HepG2 (cell line): Measurements from ENCODE around the gene SLC27A1. TPM values are rescaled to one million over a fixed set of nuclear protein-coding genes. Genes with fewer than 3 reads are reported as not detected.
A peak's percentile ranks its signal among the peaks of the same experiment; 100 is the strongest.

Experiments used
- ARID2 ChIP-seq: sonication (generic); formaldehyde crosslinking; IDR thresholded peaks from 2 replicates; pipeline ENCODE4 v1.8.1; 2022; ENCODE audit warnings: mild to moderate bottlenecking, missing genetic modification reagents, borderline replicate concordance
- ATAD3A ChIP-seq: sonication (generic); formaldehyde crosslinking; IDR thresholded peaks from 2 replicates; pipeline ENCODE4 v1.4.0; 2020; ENCODE audit warnings: missing genetic modification reagents
- GMEB1 ChIP-seq: sonication (generic); formaldehyde crosslinking; IDR thresholded peaks from 2 replicates; pipeline ENCODE4 v1.5.1; 2020; ENCODE audit warnings: missing genetic modification reagents, mild to moderate bottlenecking, borderline replicate concordance
- KDM2A ChIP-seq: sonication (generic); formaldehyde crosslinking; IDR thresholded peaks from 2 replicates; pipeline ENCODE4 v1.4.0; 2020; ENCODE audit warnings: low read depth, missing genetic modification reagents, borderline replicate concordance
- KLF16 ChIP-seq, 2 experiments: sonication (generic) in 1 of 2; formaldehyde crosslinking in 1 of 2; IDR thresholded peaks; 2 replicates each; pipeline versions ENCODE4 v1.6.1 to v1.8.0; 2016 to 2023; ENCODE audit warnings: missing genetic modification reagents in 2 of 2, missing compliant biosample characterization in 1 of 2
- MAFG ChIP-seq: sonication (generic); formaldehyde crosslinking; IDR thresholded peaks from 2 replicates; pipeline ENCODE4 v1.5.1; 2020; ENCODE audit warnings: mild to moderate bottlenecking, missing genetic modification reagents
- MED8 ChIP-seq: sonication (generic); formaldehyde crosslinking; IDR thresholded peaks from 2 replicates; pipeline ENCODE4 v1.8.1; 2023; ENCODE audit warnings: mild to moderate bottlenecking, missing genetic modification reagents; ENCODE audit not compliant: insufficient replicate concordance
- PLRG1 ChIP-seq: fragments of 450-650 bp; conservative IDR thresholded peaks from 2 replicates; pipeline ENCODE4 v1.6.1; 2016
- PRPF4 ChIP-seq: fragments of 200-400 bp; formaldehyde crosslinking; IDR thresholded peaks from 2 replicates; pipeline ENCODE4 v1.6.1; 2016; ENCODE audit warnings: low read length, low read depth; ENCODE audit not compliant: poor library complexity, severe bottlenecking
- SNAPC4 ChIP-seq: sonication (generic); formaldehyde crosslinking; IDR thresholded peaks from 2 replicates; pipeline ENCODE4 v1.4.0; 2020; ENCODE audit warnings: mild to moderate bottlenecking, missing genetic modification reagents
- TAF15 ChIP-seq: fragments of 200-400 bp; formaldehyde crosslinking; IDR thresholded peaks from one replicate; pipeline ENCODE4 v1.6.1; 2018; ENCODE audit warnings: mild to moderate bottlenecking, low read depth, low read length; ENCODE audit not compliant: poor library complexity, severe bottlenecking
- U2AF2 ChIP-seq: fragments of 200-400 bp; formaldehyde crosslinking; IDR thresholded peaks from 2 replicates; pipeline ENCODE4 v1.6.1; 2017; ENCODE audit warnings: low read depth, mild to moderate bottlenecking, low read length
- YY1 ChIP-seq: IDR thresholded peaks from 2 replicates; pipeline ENCODE4 v1.6.1; 2011; ENCODE audit warnings: low read length, low read depth, moderate library complexity, mild to moderate bottlenecking; ENCODE audit not compliant: insufficient read depth, insufficient replicate concordance
- ZBTB38 ChIP-seq: sonication (generic); formaldehyde crosslinking; IDR thresholded peaks from 2 replicates; pipeline ENCODE4 v1.5.1; 2020; ENCODE audit warnings: mild to moderate bottlenecking, missing genetic modification reagents
- ZKSCAN5 ChIP-seq: sonication (generic); formaldehyde crosslinking; IDR thresholded peaks from 2 replicates; pipeline ENCODE4 v1.5.1; 2020; ENCODE audit warnings: mild to moderate bottlenecking, missing genetic modification reagents
- ZNF331 ChIP-seq: sonication (generic); formaldehyde crosslinking; IDR thresholded peaks from 2 replicates; pipeline ENCODE4 v1.4.0; 2020; ENCODE audit warnings: missing genetic modification reagents
- ZNF430 ChIP-seq: sonication (generic); formaldehyde crosslinking; IDR thresholded peaks from 2 replicates; pipeline ENCODE4 v1.9.0; 2021; ENCODE audit warnings: mild to moderate bottlenecking, missing genetic modification reagents
- ZNF431 ChIP-seq: sonication (generic); formaldehyde crosslinking; IDR thresholded peaks from 2 replicates; pipeline ENCODE4 v1.9.0; 2022; ENCODE audit warnings: missing genetic modification reagents, low read depth, mild to moderate bottlenecking, borderline replicate concordance
- ZNF501 ChIP-seq: sonication (generic); formaldehyde crosslinking; IDR thresholded peaks from 2 replicates; pipeline ENCODE4 v1.5.1; 2020; ENCODE audit warnings: mild to moderate bottlenecking, moderate library complexity, missing genetic modification reagents
- ZNF547 ChIP-seq: sonication (generic); formaldehyde crosslinking; IDR thresholded peaks from 2 replicates; pipeline ENCODE4 v1.5.1; 2020; ENCODE audit warnings: mild to moderate bottlenecking, missing genetic modification reagents
- ZNF670 ChIP-seq: sonication (generic); formaldehyde crosslinking; IDR thresholded peaks from 2 replicates; pipeline ENCODE4 v1.8.0; 2022; ENCODE audit warnings: mild to moderate bottlenecking, missing genetic modification reagents, borderline replicate concordance
- polyA plus RNA-seq, 8 experiments: library from polyadenylated mRNA; depleted of rRNA in 3 of 8; stranded (reverse) in 7 of 8; unstranded in 1 of 8; fragments of >200 nt; fragmentation: Illumina TruSeq in 4 of 8; extraction: Trizol in 4 of 8; gene quantifications; 2 replicates each; pipeline versions ENCODE4 v1.2.1 to v1.2.3, GENCODE V29; 2011 to 2016; ENCODE audit warnings: low read depth in 4 of 8, missing spikeins in 1 of 8, mixed read lengths in 1 of 8; ENCODE audit not compliant: insufficient read depth in 1 of 8
- total RNA-seq, 5 experiments: library from RNA; depleted of rRNA; stranded (reverse); fragments of >200 nt; fragmentation: Illumina TruSeq; extraction: Trizol; gene quantifications; 2 replicates each; pipeline ENCODE4 v1.2.3, GENCODE V29; 2016; ENCODE audit warnings: low read depth in 1 of 5

The SLC27A1 gene
- total and polyA plus RNA-seq, 2 of the 13 experiments (the other 11 are each of a cell fraction or from before 2014, with no cell fraction given): 4.1 to 8.8 TPM

DNA sequence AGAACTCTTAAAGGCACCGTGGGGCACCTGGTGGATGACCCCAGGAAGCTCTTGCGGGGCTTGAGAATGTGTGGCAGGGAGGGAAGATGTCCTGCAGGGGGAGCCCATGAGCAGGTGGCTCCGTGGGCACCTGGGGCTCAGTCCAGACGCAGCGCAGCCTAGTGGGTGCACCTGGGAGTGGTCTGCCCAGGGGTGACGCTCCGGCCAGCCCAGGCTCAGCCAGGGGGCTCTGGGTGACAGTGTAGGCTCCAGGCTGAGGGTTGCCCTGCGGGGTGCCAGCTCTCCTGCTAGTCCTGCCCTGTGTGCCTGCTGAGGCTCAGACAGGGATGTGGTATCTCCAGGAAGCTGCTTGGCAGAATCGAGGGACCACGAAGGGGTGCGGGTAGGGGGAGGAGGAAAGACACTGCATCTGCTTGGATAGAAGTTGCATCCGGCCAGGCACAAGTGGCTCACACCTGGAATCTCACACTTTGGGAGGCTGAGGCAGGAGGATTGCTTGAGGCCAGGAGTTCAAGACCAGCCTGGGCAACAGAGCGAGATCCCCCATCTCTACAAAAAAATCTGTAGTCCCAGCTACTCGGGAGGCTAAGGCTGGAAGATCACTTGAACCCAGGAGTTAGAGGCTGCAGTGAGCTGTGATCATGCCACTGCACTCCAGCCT, 26.1 kb downstream of the SLC27A1 start (continued):
- TF ChIP-seq SNAPC4 (CRISPR knock-in tag): no peak
- TF ChIP-seq YY1: peak; percentile 58
- TF ChIP-seq GMEB1 (CRISPR knock-in tag): 0 out of 2 replicates have a peak, but pooled peaks have one; percentile 23
- 0 out of 4 replicates have a peak, but pooled peaks of 1 of the 2 experiments have one; percentile 30 for TF ChIP-seq KLF16 (CRISPR knock-in tag; IDR thresholded peaks at IDR 0.05)
- no peak for TF ChIP-seq ZKSCAN5 (CRISPR knock-in tag)
- TF ChIP-seq PLRG1: no peak
- TF ChIP-seq ARID2 (CRISPR knock-in tag): no peak
- TF ChIP-seq ZBTB38 (CRISPR knock-in tag): no peak
- no peak for TF ChIP-seq TAF15
- no peak for TF ChIP-seq ATAD3A
- no peak for TF ChIP-seq ZNF547 (CRISPR knock-in tag)
- peak; percentile 72 for TF ChIP-seq ZNF331
- no peak for TF ChIP-seq MED8
- no peak for TF ChIP-seq PRPF4
- TF ChIP-seq ZNF431 (CRISPR knock-in tag): no peak
- TF ChIP-seq ZNF501: peak; percentile 17; the same call in 1 of the 2 replicates
- TF ChIP-seq ZNF670 (CRISPR knock-in tag): no peak
- no peak for TF ChIP-seq ZNF430 (CRISPR knock-in tag)
- no peak for TF ChIP-seq MAFG
- peak; percentile 77 for TF ChIP-seq KDM2A
- TF ChIP-seq U2AF2: no peak
